Activated naive CD4-positive, alpha-beta T cell treated with anti-CD3 and anti-CD28 coated beads for 36 hours (primary cell): ENCODE results near the gene ENTREP1. TPM values are rescaled to one million over a fixed set of nuclear protein-coding genes. Genes with fewer than 3 reads are reported as not detected.

ENCODE experiments used
- total RNA-seq, 2 experiments: library from RNA; stranded (reverse); gene quantifications; one replicate each; pipeline ENCODE4 v1.2.3, GENCODE V29; 2021

ENTREP1 gene
- total RNA-seq, 2 experiments from 2014 or later: not detected

Other genes with a start within 250 kb of the ENTREP1 start
- gene TJP2, start 150.9 kb upstream of the ENTREP1 start, total RNA-seq: 1 to 10 TPM; 7.6 to 9.1 TPM